CD14-positive monocyte (primary cell): ENCODE data around the gene FBN2. TPM values are rescaled to one million over a fixed set of nuclear protein-coding genes. Genes with fewer than 3 reads are reported as not detected.

Experiments used
- DNase-seq, 3 donors: peaks; one replicate each; pipeline ENCODE4 v3.0.0-alpha.2; 2011 to 2022
- H2AFZ ChIP-seq: 2 replicates; pipeline ENCODE4 v1.6.0; 2012; ENCODE audit warnings: mild to moderate bottlenecking, low read depth, low read length, inconsistent platforms; ENCODE audit not compliant: insufficient read depth, poor library complexity, severe bottlenecking
- H3K27ac ChIP-seq, 2 donors: 1 replicate in 1 of 2; 2 replicates in 1 of 2; pipeline ENCODE4 v1.5.1; 2012 to 2013; ENCODE audit warnings: low read length in 2 of 2, control low read depth in 1 of 2, inconsistent platforms in 1 of 2, low read depth in 1 of 2, mild to moderate bottlenecking in 1 of 2
- H3K27me3 ChIP-seq, 2 donors: one replicate each; pipeline versions ENCODE4 v1.6.0 to v1.6.1; 2011 to 2013; ENCODE audit warnings: low read length in 2 of 2; ENCODE audit not compliant: control insufficient read depth in 2 of 2, insufficient read depth in 2 of 2
- H3K36me3 ChIP-seq, 2 donors: replicated peaks in 1 of 2; 1 replicate in 1 of 2; 2 replicates in 1 of 2; pipeline versions ENCODE4 v1.5.1 to v1.6.1; 2012 to 2013; ENCODE audit warnings: low read length in 2 of 2, control low read depth in 1 of 2, inconsistent platforms in 1 of 2, mild to moderate bottlenecking in 1 of 2; ENCODE audit not compliant: insufficient read depth in 2 of 2, control insufficient read depth in 1 of 2
- H3K4me1 ChIP-seq, 2 donors: 1 replicate in 1 of 2; 2 replicates in 1 of 2; pipeline versions ENCODE4 v1.5.1 to v1.6.1; 2012 to 2013; ENCODE audit warnings: low read length in 2 of 2, control low read depth in 1 of 2, inconsistent platforms in 1 of 2, mild to moderate bottlenecking in 1 of 2, moderate library complexity in 1 of 2; ENCODE audit not compliant: insufficient read depth in 2 of 2, control insufficient read depth in 1 of 2
- H3K4me2 ChIP-seq: replicated peaks from 2 replicates; pipeline ENCODE3; 2012; ENCODE audit warnings: low read length, moderate library complexity, mild to moderate bottlenecking; ENCODE audit not compliant: poor library complexity, severe bottlenecking; ENCODE audit errors: extremely low read depth
- H3K4me3 ChIP-seq, 3 experiments: fragments of 200-600 bp in 1 of 3; sonication (generic) in 1 of 3; replicated peaks in 1 of 3; 1 replicate in 2 of 3; 2 replicates in 1 of 3; pipeline ENCODE4 v1.5.1; 2011 to 2013; ENCODE audit warnings: low read length in 3 of 3, mild to moderate bottlenecking in 3 of 3, control low read depth in 2 of 3, low read depth in 2 of 3, inconsistent platforms in 1 of 3, moderate library complexity in 1 of 3
- H3K79me2 ChIP-seq: 2 replicates; pipeline ENCODE4 v1.6.0; 2012; ENCODE audit warnings: mild to moderate bottlenecking, control low read depth, inconsistent platforms, low read length, moderate library complexity; ENCODE audit not compliant: insufficient read depth
- H3K9ac ChIP-seq: 2 replicates; pipeline ENCODE4 v1.6.0; 2017; ENCODE audit warnings: low read length, mild to moderate bottlenecking; ENCODE audit not compliant: insufficient read depth, poor library complexity, severe bottlenecking
- H3K9me3 ChIP-seq, 2 donors: replicated peaks in 1 of 2; 1 replicate in 1 of 2; 2 replicates in 1 of 2; pipeline versions ENCODE4 v1.5.1 to v1.6.1; 2012 to 2013; ENCODE audit warnings: low read length in 2 of 2, control low read depth in 1 of 2; ENCODE audit not compliant: control insufficient read depth in 1 of 2, insufficient read depth in 1 of 2
- H4K20me1 ChIP-seq: 2 replicates; pipeline ENCODE4 v1.6.0; 2012; ENCODE audit warnings: mild to moderate bottlenecking, low read length, control low read depth, moderate library complexity; ENCODE audit not compliant: insufficient read depth
- H3K27ac Mint-ChIP-seq, 7 donors: one replicate each; pipeline ENCODE4 v1.8.0; 2020; ENCODE audit warnings: mild to moderate bottlenecking in 7 of 7, mixed read lengths in 7 of 7, moderate library complexity in 6 of 7, inconsistent platforms in 2 of 7
- H3K27me3 Mint-ChIP-seq, 3 donors: one replicate each; pipeline ENCODE4 v1.8.0; 2021 to 2022; ENCODE audit warnings: low read depth in 3 of 3, mild to moderate bottlenecking in 3 of 3, mixed read lengths in 3 of 3, moderate library complexity in 3 of 3, inconsistent platforms in 1 of 3
- H3K36me3 Mint-ChIP-seq, 2 donors: one replicate each; pipeline ENCODE4 v1.8.0; 2020; ENCODE audit warnings: mixed read lengths in 2 of 2, inconsistent platforms in 1 of 2, mild to moderate bottlenecking in 1 of 2
- H3K4me1 Mint-ChIP-seq: one replicate; pipeline ENCODE4 v1.8.0; 2020; ENCODE audit warnings: mild to moderate bottlenecking, mixed read lengths
- H3K4me3 Mint-ChIP-seq, 2 donors: one replicate each; pipeline ENCODE4 v1.8.0; 2020; ENCODE audit warnings: mild to moderate bottlenecking in 2 of 2, mixed read lengths in 2 of 2, moderate library complexity in 1 of 2
- H3K9me3 Mint-ChIP-seq, 7 donors: one replicate each; pipeline ENCODE4 v1.8.0; 2020 to 2022; ENCODE audit warnings: mixed read lengths in 7 of 7, mild to moderate bottlenecking in 6 of 7, moderate library complexity in 6 of 7, inconsistent platforms in 2 of 7
- intact Hi-C, 2 donors: fragments of 100-400 bp; cut with micrococcal nuclease; formaldehyde crosslinking; loops; one replicate each; pipeline versions ENCODE4 v1.15.0 to v1.15.1; 2023
- polyA plus RNA-seq, 3 donors: library from polyadenylated mRNA; depleted of rRNA in 1 of 3; unstranded in 2 of 3; stranded (reverse) in 1 of 3; fragments of 300-500 nt in 2 of 3; fragments of >200 nt in 1 of 3; fragmentation: Illumina TruSeq in 2 of 3; gene quantifications; 1 replicate in 2 of 3; 2 replicates in 1 of 3; pipeline ENCODE4 v1.2.3, GENCODE V29; 2012 to 2021
- TF ChIP-seq, protein P1 (sequence below): fragments of 200-600 bp; IDR thresholded peaks from one replicate; pipeline ENCODE4 v1.8.0; 2022; ENCODE audit warnings: antibody characterized with exemption, mild to moderate bottlenecking

Gene FBN2
- polyA plus RNA-seq, 3 donors = 0.85 to 19.3 (median 4.2) TPM

DNA sequence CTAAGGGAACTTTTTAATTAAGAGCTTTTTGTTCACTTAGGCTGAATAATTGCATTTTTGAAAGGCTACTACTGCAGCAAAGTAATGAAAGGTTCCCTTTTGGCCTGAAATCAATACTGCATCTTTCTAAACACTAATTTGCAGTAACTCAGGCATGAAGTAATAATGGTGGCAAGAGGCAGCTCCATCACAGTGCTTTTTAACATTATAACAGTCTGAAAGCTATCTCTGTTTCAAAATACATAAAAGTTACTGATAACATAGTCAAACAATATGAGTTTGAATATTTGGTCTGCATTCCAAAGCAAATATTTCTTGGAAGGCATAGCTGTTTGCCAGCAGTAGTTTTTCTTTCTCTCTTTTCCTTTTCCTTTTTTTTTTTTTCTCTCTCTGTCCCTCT, 113.4 kb downstream of the FBN2 start:
- Histone ChIP-seq H3K4me3 (no peak overlapping the region), H2AFZ (no peak overlapping the region), H3K27ac (no peak overlapping the region), H3K4me1 (no peaks in the 10 kb centered on the region), H3K9me3 (peaks cover 0 to 7% of the 10 kb centered on the region in 2 donors), H4K20me1 (no peaks in the 10 kb centered on the region), H3K27me3 (no peaks in the 10 kb centered on the region), H3K36me3 (peaks cover 0 to 31% of the 10 kb centered on the region in 2 donors), H3K9ac (no peak overlapping the region), H3K4me2 (no peak overlapping the region), H3K79me2 (no peaks in the 10 kb centered on the region)
- Mint-ChIP-seq H3K4me1 (no peaks in the 10 kb centered on the region), H3K36me3 (peaks cover 0 to 5% of the 10 kb centered on the region in 2 donors), H3K9me3 (peaks cover 0 to 3% (median 0%) of the 10 kb centered on the region in 7 donors), H3K27ac (no peak overlapping the region), H3K27me3 (peaks cover 0 to 2% (median 0%) of the 10 kb centered on the region in 3 donors), H3K4me3 (no peak overlapping the region)
- TF ChIP-seq, protein P1, sequence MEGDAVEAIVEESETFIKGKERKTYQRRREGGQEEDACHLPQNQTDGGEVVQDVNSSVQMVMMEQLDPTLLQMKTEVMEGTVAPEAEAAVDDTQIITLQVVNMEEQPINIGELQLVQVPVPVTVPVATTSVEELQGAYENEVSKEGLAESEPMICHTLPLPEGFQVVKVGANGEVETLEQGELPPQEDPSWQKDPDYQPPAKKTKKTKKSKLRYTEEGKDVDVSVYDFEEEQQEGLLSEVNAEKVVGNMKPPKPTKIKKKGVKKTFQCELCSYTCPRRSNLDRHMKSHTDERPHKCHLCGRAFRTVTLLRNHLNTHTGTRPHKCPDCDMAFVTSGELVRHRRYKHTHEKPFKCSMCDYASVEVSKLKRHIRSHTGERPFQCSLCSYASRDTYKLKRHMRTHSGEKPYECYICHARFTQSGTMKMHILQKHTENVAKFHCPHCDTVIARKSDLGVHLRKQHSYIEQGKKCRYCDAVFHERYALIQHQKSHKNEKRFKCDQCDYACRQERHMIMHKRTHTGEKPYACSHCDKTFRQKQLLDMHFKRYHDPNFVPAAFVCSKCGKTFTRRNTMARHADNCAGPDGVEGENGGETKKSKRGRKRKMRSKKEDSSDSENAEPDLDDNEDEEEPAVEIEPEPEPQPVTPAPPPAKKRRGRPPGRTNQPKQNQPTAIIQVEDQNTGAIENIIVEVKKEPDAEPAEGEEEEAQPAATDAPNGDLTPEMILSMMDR = no peak
- intact Hi-C loops = no loop called here
- DNase-seq = no peak

DNA sequence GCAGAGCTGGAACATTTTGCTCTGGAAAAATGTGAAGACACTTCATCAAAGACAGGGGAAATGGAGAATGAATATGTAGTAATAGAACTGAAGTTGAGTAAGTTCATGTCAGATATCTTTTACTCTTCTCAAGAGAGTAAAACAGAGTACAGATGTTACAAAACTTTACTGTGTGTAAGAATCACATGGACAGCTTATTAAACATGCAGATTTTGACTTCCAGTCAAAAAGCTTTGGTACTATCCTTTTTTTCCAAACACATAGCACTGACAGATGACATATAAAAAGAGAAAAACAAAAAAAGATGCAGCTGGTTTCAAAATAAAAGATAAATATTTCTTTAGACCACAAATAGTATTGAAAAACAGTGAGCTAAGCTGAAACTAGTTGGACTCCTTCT, 115.4 kb downstream of the FBN2 start:
- no peaks in the 10 kb centered on the region for H3K4me1 Mint-ChIP-seq
- Histone ChIP-seq H4K20me1 (no peaks in the 10 kb centered on the region), H3K79me2 (no peaks in the 10 kb centered on the region), H3K4me2 (no peak overlapping the region), H3K27me3 (no peaks in the 10 kb centered on the region), H3K9ac (no peak overlapping the region), H3K4me1 (no peaks in the 10 kb centered on the region), H3K36me3 (peaks cover 0 to 31% of the 10 kb centered on the region in 2 donors), H3K9me3 (peaks cover 0 to 7% of the 10 kb centered on the region in 2 donors), H3K4me3 (no peak overlapping the region), H2AFZ (no peak overlapping the region), H3K27ac (no peak overlapping the region)
- no peaks in the 10 kb centered on the region for H3K27me3 Mint-ChIP-seq
- DNase-seq = no peak
- H3K4me3 Mint-ChIP-seq = no peak overlapping the region
- H3K9me3 Mint-ChIP-seq = peaks cover 0 to 5% (median 0%) of the 10 kb centered on the region in 7 donors
- intact Hi-C loops = no loop called here
- H3K27ac Mint-ChIP-seq = no peak overlapping the region
- peaks cover 0 to 2% of the 10 kb centered on the region in 2 donors for H3K36me3 Mint-ChIP-seq
- TF ChIP-seq, protein P1 = no peak
